AML-193 (cell line): Measurements from ENCODE around the gene ANKRD13D.

ENCODE experiments used
- DNase-seq, 2 experiments: peaks; one replicate each; lab custom pipeline; 2025; lab: John Stamatoyannopoulos, UW

Gene ANKRD13D

GRCh38 chr11:67285541-67286498 is 3.3 kb upstream of the ANKRD13D start:
- DNase-seq, result no peak

- peak in 1 of 2 experiments; percentile 4 for DNase-seq
These were observed 2.3 kb upstream of the ANKRD13D start for GRCh38 chr11:67286621-67287333.

DNA sequence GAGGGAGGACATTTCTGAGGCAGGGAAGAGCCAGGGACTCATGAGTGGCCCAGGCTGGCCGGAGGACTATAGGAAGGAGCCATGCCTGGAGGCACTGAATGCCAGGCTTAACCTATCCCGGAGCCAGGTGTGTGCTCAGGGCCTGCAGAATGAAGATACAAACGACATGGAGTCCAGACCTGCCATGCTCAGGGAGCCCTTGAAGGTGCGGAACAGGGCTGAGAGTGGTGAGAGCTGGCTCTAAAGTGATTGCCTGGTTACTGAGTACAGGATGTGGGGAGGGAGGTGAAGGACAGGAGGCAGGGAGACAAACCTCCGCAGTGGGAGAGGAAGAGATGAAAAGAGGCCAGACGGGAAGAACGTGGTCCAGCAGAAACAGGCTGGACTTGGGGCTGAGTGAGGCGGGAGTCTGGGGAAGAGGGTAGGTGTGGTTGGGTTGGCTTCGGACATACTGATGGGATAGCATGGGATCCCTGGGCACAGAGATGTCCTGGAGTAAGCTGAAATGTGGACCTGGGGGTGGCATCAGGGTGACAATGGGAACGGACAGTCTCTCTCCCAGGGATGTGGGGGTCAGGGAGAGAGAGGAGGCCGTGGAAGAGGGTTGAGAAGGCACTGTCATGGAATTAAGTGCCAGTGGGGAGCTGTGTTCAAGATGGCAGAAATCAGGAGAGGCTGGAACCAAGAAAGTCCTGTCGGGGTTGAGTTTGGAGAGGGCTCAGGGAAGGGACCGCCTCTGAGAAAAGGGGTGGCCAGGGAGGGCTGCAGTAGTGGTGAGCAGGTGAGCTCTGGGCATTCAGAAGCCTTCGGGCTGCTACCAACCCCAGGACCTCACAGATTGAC is 1.5 kb upstream of the ANKRD13D start:
- no peak for DNase-seq

GRCh38 chr11:67288198-67288451 is 978 bp upstream of the ANKRD13D start:
- DNase-seq, result no peak

- peak; percentile 96 for DNase-seq
These were observed 464 bp upstream of the ANKRD13D start for GRCh38 chr11:67288452-67289225.

GRCh38 chr11:67289651-67290479 is 762 bp downstream of the ANKRD13D start:
- DNase-seq, result no peak

GRCh38 chr11:67290801-67291200 is 1.7 kb downstream of the ANKRD13D start:
- DNase-seq, result no peak

GRCh38 chr11:67291481-67292381 is 2.6 kb downstream of the ANKRD13D start:
- DNase-seq, result no peak

DNA sequence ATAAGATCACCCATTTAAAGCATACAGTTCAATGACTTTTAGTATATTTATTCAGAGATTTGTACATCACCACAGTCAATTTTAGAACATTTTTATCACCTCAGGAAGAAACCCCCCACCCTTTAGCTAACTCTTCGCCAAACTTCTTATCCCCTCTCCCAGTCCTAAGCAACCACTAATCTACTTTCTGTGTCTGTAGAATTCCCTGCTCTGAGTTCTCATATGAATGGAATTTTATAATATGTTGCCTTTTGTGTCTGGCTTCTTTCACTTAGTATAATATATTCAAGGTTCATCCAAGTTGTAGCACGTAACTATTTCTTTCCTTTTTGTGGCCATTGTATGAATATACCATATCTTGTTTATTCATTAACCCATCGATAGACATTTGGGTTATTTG is 3.6 kb downstream of the ANKRD13D start:
- DNase-seq, result no peak

DNA sequence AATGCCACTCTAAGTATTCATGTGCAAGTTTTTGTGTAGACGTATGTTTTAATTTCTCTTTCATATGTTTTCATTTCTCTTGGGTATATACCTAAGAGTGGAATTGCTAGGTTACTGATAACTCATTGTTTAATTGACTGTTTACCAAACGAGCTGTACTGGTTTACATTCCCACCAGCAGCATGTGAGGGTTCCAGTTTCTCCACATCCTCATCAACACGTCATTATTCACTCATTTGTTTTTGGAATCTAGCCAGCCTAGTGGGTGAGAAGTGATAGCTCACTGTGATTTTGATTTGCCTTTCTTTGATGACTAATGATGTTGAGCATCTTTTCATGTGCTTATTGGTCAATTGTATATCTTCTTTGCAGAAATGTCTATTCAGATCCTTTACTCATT is 4.0 kb downstream of the ANKRD13D start:
- no peak for DNase-seq

DNA sequence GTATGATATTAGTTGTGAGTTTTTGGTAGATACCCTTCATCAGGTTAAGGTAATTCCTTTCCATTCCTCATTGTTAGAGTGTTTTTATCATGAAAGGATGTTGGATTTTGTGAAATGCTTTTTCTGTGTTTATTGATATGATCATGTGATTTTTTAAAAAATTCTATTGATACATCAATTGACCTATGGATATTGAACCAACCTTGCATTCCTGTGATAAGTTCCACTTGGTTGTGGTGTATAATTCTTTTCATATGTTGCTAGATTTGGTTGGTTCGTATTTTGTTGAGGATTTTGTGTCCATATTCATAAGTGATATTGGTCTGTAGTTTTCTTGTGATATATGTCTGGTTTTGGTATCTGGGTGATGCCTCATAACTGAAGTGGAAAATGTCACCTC is 6.7 kb downstream of the ANKRD13D start:
- no peak for DNase-seq

GRCh38 chr11:67298786-67299185 is 9.7 kb downstream of the ANKRD13D start:
- DNase-seq, result no peak

- no peak for DNase-seq
These were observed 10.5 kb downstream of the ANKRD13D start for GRCh38 chr11:67299471-67300191.

DNA sequence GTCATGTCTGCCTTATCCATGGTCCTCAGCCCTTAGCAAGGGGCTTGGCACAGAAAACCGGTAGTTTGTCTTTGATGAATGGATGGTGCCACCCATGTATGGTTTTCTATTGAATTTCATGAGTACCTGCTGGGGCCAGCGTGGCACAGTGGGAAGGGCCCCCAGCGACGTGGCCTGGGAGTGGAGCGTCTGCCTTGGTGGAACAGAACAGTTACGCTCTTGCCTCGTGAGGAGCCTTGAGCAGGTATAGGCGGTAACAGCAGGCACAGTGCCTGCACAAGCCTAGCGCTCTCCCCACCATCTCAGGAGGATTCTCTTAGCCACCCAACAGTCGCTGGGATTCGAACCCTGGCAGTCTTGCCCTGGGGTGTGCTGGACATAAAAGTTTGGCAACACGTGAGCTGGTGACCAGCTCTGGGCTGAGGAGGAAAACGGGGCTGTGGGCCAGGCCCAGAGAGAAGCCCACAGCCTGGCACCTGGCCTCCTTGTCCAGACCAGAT is 11.2 kb downstream of the ANKRD13D start:
- no peak for DNase-seq

GRCh38 chr11:67300756-67301312 is 11.7 kb downstream of the ANKRD13D start:
- DNase-seq, result no peak

- DNase-seq, result no peak
These were observed 12.3 kb downstream of the ANKRD13D start for GRCh38 chr11:67301313-67301921.

DNA sequence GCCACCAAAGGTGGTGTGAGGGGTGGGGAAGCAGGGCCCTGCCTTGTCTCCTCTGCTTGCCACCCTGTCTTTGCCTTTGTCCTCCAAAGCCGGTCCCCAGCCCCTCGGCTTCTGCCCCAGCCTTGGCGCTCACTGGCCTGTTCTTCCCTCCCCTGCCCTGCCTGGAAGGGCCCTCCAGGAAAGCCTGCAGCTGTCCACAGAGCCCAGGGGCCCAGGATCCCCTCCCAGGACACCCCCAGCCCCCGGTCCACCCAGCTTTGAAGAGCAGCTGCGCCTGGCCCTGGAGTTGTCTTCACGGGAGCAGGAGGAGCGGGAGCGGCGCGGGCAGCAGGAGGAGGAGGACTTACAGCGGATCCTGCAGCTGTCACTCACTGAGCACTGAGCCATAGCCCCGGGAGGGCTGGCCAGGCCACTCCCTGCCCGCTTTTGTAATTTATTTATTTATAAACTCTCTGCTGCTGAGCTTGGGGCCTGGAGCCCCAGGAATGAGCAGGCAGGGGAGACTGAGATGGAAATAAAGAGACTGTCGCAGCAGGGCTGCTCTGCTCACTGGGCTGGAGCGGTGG is 12.9 kb downstream of the ANKRD13D start:
- no peak for DNase-seq
